Measurements from ENCODE around the gene EIF2B5. TPM values are rescaled to one million over a fixed set of nuclear protein-coding genes. Genes with fewer than 3 reads are reported as not detected.

The EIF2B5 gene
- total and polyA plus RNA-seq, 2 donors (not counting 1 experiment from before 2014, with no cell fraction given): 73.2 to 83.8 TPM

GRCh38 chr3:184145111-184145524 lies 10.0 kb downstream of the EIF2B5 start:
- peak; percentile 64 for ATAC-seq (ENCODE audit: low read depth)
- H3K4me1 Mint-ChIP-seq: peaks cover 11% of the 10 kb centered on the region
- H3K27ac ChIP-seq (ENCODE audit: low read length in 2 of 2): peak overlapping the region in 1 of 2 donors; percentile 9
- peaks cover 28 to 62% of the 10 kb centered on the region in 2 experiments for H3K36me3 ChIP-seq (replicated peaks in 1 of 2; ENCODE audit: control extremely low read depth in 1 of 2, control insufficient read depth in 1 of 2, extremely low read depth in 1 of 2, insufficient read depth in 2 of 2, low read length in 1 of 2)
- peak; percentile 17 for TF ChIP-seq CTCF (IDR thresholded peaks at IDR 0.05)
- TF ChIP-seq EZH2 (IDR thresholded peaks at IDR 0.05; ENCODE audit: borderline replicate concordance, insufficient read depth, low read depth, low read length, poor library complexity, severe bottlenecking): no peak
- H4K20me1 ChIP-seq (ENCODE audit: control insufficient read depth, insufficient read depth, low read length, poor library complexity, severe bottlenecking): peaks cover 5% of the 10 kb centered on the region
- intact Hi-C loops (cut with micrococcal nuclease): loop anchor here (1.0 kb wide), 1 partner anchor 105 kb away; no protein-coding TSS in a partner anchor
- H3K79me2 ChIP-seq (ENCODE audit: control insufficient read depth, insufficient read depth, low read length): no peaks in the 10 kb centered on the region
- H3K27ac Mint-ChIP-seq: peak overlapping the region; percentile 70
- ChIA-PET CTCF (interaction anchor here (0.7 to 3.1 kb wide), 12 partner anchors 8 to 144 kb away, joined by 3 to 15 read pairs (median 5); partner anchors contain the start of genes DVL3, EEF1AKMT4 and EIF2B5), POLR2A (no interaction called here)
- no peaks in the 10 kb centered on the region for H3K9me3 ChIP-seq (ENCODE audit: control extremely low read depth in 1 of 3, control insufficient read depth in 2 of 3, insufficient read depth in 1 of 3, low read length in 2 of 3)
- H3K4me1 ChIP-seq (ENCODE audit: control insufficient read depth in 2 of 2, insufficient read depth in 2 of 2, low read length in 2 of 2): peaks cover 11 to 12% of the 10 kb centered on the region in 2 donors
- peak; percentile 61 for DNase-seq
- H3K9ac ChIP-seq (ENCODE audit: low read length): no peak overlapping the region
- no peak overlapping the region for H3K4me3 ChIP-seq (ENCODE audit: control extremely low read depth in 1 of 5, extremely low read depth in 1 of 5, insufficient read depth in 1 of 5, low read depth in 2 of 5, low read length in 4 of 5)
- no peaks in the 10 kb centered on the region for H3K27me3 ChIP-seq (replicated peaks in 1 of 4; ENCODE audit: control extremely low read depth in 1 of 4, control insufficient read depth in 3 of 4, insufficient read depth in 4 of 4, low read length in 3 of 4)
- no peak overlapping the region for H2AFZ ChIP-seq (ENCODE audit: insufficient read depth, low read depth, low read length, poor library complexity, severe bottlenecking)
- H3K4me2 ChIP-seq (replicated peaks; ENCODE audit: low read depth, low read length, poor library complexity, severe bottlenecking): no peak overlapping the region
- 86% methylated on average over 3 of the region's 4 CpGs for WGBS (ENCODE audit: insufficient coverage)
- H3K9me3 Mint-ChIP-seq (ENCODE audit: insufficient read depth): no peaks in the 10 kb centered on the region
- no peak overlapping the region for H3K4me3 Mint-ChIP-seq
- no peaks in the 10 kb centered on the region for H3K27me3 Mint-ChIP-seq

DNA sequence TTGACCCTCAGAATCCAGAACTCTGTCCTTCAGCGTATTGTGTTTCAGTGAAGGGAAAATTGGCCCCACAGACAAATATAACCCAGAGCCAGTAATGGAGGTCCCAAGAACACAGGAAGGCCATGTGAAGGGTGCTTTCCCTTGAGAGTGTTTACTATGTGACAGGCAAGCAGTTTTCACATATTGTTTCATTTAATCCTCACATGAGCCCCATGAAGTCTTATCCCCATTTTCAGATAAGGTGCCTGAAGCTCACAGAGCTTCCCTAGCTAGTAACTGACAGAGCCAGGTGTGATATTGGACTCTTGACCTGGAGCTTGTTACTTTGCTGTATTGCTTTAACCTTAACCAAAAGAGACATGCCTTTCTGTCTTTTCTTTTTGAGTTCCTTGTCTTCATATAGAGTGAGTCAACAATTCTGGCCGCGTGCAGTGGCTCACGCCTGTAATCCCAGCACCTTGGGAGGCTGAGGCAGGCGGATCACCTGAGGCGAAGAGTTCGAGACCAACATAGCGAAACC lies 10.7 kb downstream of the EIF2B5 start:
- Histone ChIP-seq H3K27me3 (replicated peaks in 1 of 4; ENCODE audit: control extremely low read depth in 1 of 4, control insufficient read depth in 3 of 4, insufficient read depth in 4 of 4, low read length in 3 of 4) (no peaks in the 10 kb centered on the region), H2AFZ (ENCODE audit: insufficient read depth, low read depth, low read length, poor library complexity, severe bottlenecking) (no peak overlapping the region), H3K4me2 (replicated peaks; ENCODE audit: low read depth, low read length, poor library complexity, severe bottlenecking) (no peak overlapping the region), H3K9ac (ENCODE audit: low read length) (no peak overlapping the region), H3K4me1 (ENCODE audit: control insufficient read depth in 2 of 2, insufficient read depth in 2 of 2, low read length in 2 of 2) (peaks cover 11 to 12% of the 10 kb centered on the region in 2 donors), H3K27ac (ENCODE audit: low read length in 2 of 2) (no peak overlapping the region), H4K20me1 (ENCODE audit: control insufficient read depth, insufficient read depth, low read length, poor library complexity, severe bottlenecking) (peaks cover 4% of the 10 kb centered on the region), H3K4me3 (ENCODE audit: control extremely low read depth in 1 of 5, extremely low read depth in 1 of 5, insufficient read depth in 1 of 5, low read depth in 2 of 5, low read length in 4 of 5) (no peak overlapping the region), H3K36me3 (replicated peaks in 1 of 2; ENCODE audit: control extremely low read depth in 1 of 2, control insufficient read depth in 1 of 2, extremely low read depth in 1 of 2, insufficient read depth in 2 of 2, low read length in 1 of 2) (peaks cover 27 to 55% of the 10 kb centered on the region in 2 experiments), H3K9me3 (ENCODE audit: control extremely low read depth in 1 of 3, control insufficient read depth in 2 of 3, insufficient read depth in 1 of 3, low read length in 2 of 3) (no peaks in the 10 kb centered on the region), H3K79me2 (ENCODE audit: control insufficient read depth, insufficient read depth, low read length) (no peaks in the 10 kb centered on the region)
- POLR2A ChIA-PET: no interaction called here
- no peaks in the 10 kb centered on the region for H3K27me3 Mint-ChIP-seq
- DNase-seq (no peak), ATAC-seq (ENCODE audit: low read depth) (no peak)
- peaks cover 11% of the 10 kb centered on the region for H3K4me1 Mint-ChIP-seq
- 80% methylated on average over 3 of the region's 8 CpGs for WGBS (ENCODE audit: insufficient coverage)
- no peak overlapping the region for H3K4me3 Mint-ChIP-seq
- TF ChIP-seq CTCF (IDR thresholded peaks at IDR 0.05) (no peak), EZH2 (IDR thresholded peaks at IDR 0.05; ENCODE audit: borderline replicate concordance, insufficient read depth, low read depth, low read length, poor library complexity, severe bottlenecking) (no peak)
- CTCF ChIA-PET: interaction anchor here (0.7 to 3.1 kb wide), 10 partner anchors 9 to 109 kb away, joined by 3 to 15 read pairs (median 5); partner anchors contain the start of genes DVL3, EEF1AKMT4 and EIF2B5
- intact Hi-C loops (cut with micrococcal nuclease): loop anchor here (1.0 kb wide), 1 partner anchor 104 kb away; no protein-coding TSS in a partner anchor
- no peak overlapping the region for H3K27ac Mint-ChIP-seq
- H3K9me3 Mint-ChIP-seq (ENCODE audit: insufficient read depth): no peaks in the 10 kb centered on the region

Measured in B cell (primary cell).